ENCODE data around the gene TCEANC. TPM values are rescaled to one million over a fixed set of nuclear protein-coding genes. Genes with fewer than 3 reads are reported as not detected.

Gene TCEANC
- total RNA-seq, 5 donors from 2014 or later (not counting 1 experiment from before 2014, with no cell fraction given), result 8.0 to 12.8 (median 9.5) TPM

GRCh38 chrX:13684361-13684760 lies 31.4 kb downstream of the TCEANC start:
- ChIA-PET POLR2A (no interaction called here), CTCF (no interaction called here)
- no peaks in the 10 kb centered on the region for H3K36me3 ChIP-seq (ENCODE audit: control insufficient read depth in 2 of 2, extremely low read depth in 1 of 2, insufficient read depth in 1 of 2, low read length in 1 of 2)
- H3K4me3 ChIP-seq (ENCODE audit: control insufficient read depth in 1 of 2, extremely low read depth in 1 of 2, low read length in 1 of 2), result no peak overlapping the region
- Mint-ChIP-seq H3K9me3 (no peaks in the 10 kb centered on the region), H3K27me3 (peaks cover 0 to 18% of the 10 kb centered on the region in 2 donors), H3K4me3 (no peak overlapping the region), H3K27ac (no peak overlapping the region), H3K36me3 (peaks cover 3% of the 10 kb centered on the region), H3K4me1 (peaks cover 12 to 34% (median 21%) of the 10 kb centered on the region in 3 donors)
- no peaks in the 10 kb centered on the region for H3K9me3 ChIP-seq
- no CpG with 5 or more reads among the region's 4 CpGs for WGBS (ENCODE audit: insufficient coverage)
- peaks cover 2 to 4% of the 10 kb centered on the region in 2 experiments for H3K4me1 ChIP-seq (ENCODE audit: control insufficient read depth in 1 of 2, extremely low read depth in 1 of 2, insufficient read depth in 2 of 2, low read length in 2 of 2)
- no peak overlapping the region for H3K27ac ChIP-seq (ENCODE audit: low read length)
- no peaks in the 10 kb centered on the region for H3K27me3 ChIP-seq (replicated peaks in 1 of 2; ENCODE audit: control insufficient read depth in 2 of 2, extremely low read depth in 1 of 2, insufficient read depth in 2 of 2, low read length in 1 of 2)
- ATAC-seq (replicated peaks in 1 of 4) (no peak), DNase-seq (no peak)

- H3K4me3 ChIP-seq (ENCODE audit: control insufficient read depth in 1 of 2, extremely low read depth in 1 of 2, low read length in 1 of 2), result no peak overlapping the region
- Mint-ChIP-seq H3K4me1 (peaks cover 20 to 34% (median 30%) of the 10 kb centered on the region in 3 donors), H3K27ac (peak overlapping the region; percentile 60 to 65), H3K27me3 (peaks cover 0 to 15% of the 10 kb centered on the region in 2 donors), H3K36me3 (peaks cover 3% of the 10 kb centered on the region), H3K9me3 (no peaks in the 10 kb centered on the region), H3K4me3 (no peak overlapping the region)
- no peaks in the 10 kb centered on the region for H3K27me3 ChIP-seq (replicated peaks in 1 of 2; ENCODE audit: control insufficient read depth in 2 of 2, extremely low read depth in 1 of 2, insufficient read depth in 2 of 2, low read length in 1 of 2)
- ATAC-seq (replicated peaks in 1 of 4), result no peak
- ChIA-PET CTCF (interaction anchor here in 1 of 2 donors (3.7 kb wide), 1 partner anchor 12 kb away, joined by 17 read pairs; no protein-coding TSS in a partner anchor), POLR2A (interaction anchor here in 1 of 2 donors (0.6 kb wide), 1 partner anchor 565 kb away, joined by 3 read pairs; no protein-coding TSS in a partner anchor)
- H3K4me1 ChIP-seq (ENCODE audit: control insufficient read depth in 1 of 2, extremely low read depth in 1 of 2, insufficient read depth in 2 of 2, low read length in 2 of 2), result peaks cover 2 to 6% of the 10 kb centered on the region in 2 experiments
- no peak for DNase-seq
- H3K9me3 ChIP-seq, result no peaks in the 10 kb centered on the region
- no CpG with 5 or more reads among the region's 3 CpGs for WGBS (ENCODE audit: insufficient coverage)
- H3K27ac ChIP-seq (ENCODE audit: low read length), result no peak overlapping the region
- no peaks in the 10 kb centered on the region for H3K36me3 ChIP-seq (ENCODE audit: control insufficient read depth in 2 of 2, extremely low read depth in 1 of 2, insufficient read depth in 1 of 2, low read length in 1 of 2)
These were observed 32.3 kb downstream of the TCEANC start for GRCh38 chrX:13685126-13685763.

- H3K9me3 Mint-ChIP-seq, result no peaks in the 10 kb centered on the region
- H3K27me3 ChIP-seq (replicated peaks in 1 of 2; ENCODE audit: control insufficient read depth in 2 of 2, extremely low read depth in 1 of 2, insufficient read depth in 2 of 2, low read length in 1 of 2), result no peaks in the 10 kb centered on the region
- DNase-seq, result no peak
- H3K27ac Mint-ChIP-seq, result peak overlapping the region; percentile 76 to 84
- no peak overlapping the region for H3K4me3 Mint-ChIP-seq
- ChIA-PET CTCF (interaction anchor here in 1 of 2 donors (0.5 to 3.7 kb wide), 5 partner anchors 10 to 64 kb away, joined by 3 to 17 read pairs (median 4); partner anchors contain the start of genes OFD1 and TRAPPC2), POLR2A (interaction anchor here in 1 of 2 donors (1.1 kb wide), 2 partner anchors 21 to 56 kb away, joined by 3 to 6 read pairs; no protein-coding TSS in a partner anchor)
- H3K4me1 ChIP-seq (ENCODE audit: control insufficient read depth in 1 of 2, extremely low read depth in 1 of 2, insufficient read depth in 2 of 2, low read length in 2 of 2), result peaks cover 8 to 17% of the 10 kb centered on the region in 2 experiments
- peaks cover 3% of the 10 kb centered on the region for H3K36me3 Mint-ChIP-seq
- peaks cover 27 to 50% (median 45%) of the 10 kb centered on the region in 3 donors for H3K4me1 Mint-ChIP-seq
- no peaks in the 10 kb centered on the region for H3K9me3 ChIP-seq
- peak overlapping the region; percentile 73 for H3K27ac ChIP-seq (ENCODE audit: low read length)
- peaks cover 0 to 13% of the 10 kb centered on the region in 2 donors for H3K27me3 Mint-ChIP-seq
- no CpG with 5 or more reads among the region's 1 CpG for WGBS (ENCODE audit: insufficient coverage)
- no peak overlapping the region for H3K4me3 ChIP-seq (ENCODE audit: control insufficient read depth in 1 of 2, extremely low read depth in 1 of 2, low read length in 1 of 2)
- H3K36me3 ChIP-seq (ENCODE audit: control insufficient read depth in 2 of 2, extremely low read depth in 1 of 2, insufficient read depth in 1 of 2, low read length in 1 of 2), result no peaks in the 10 kb centered on the region
- no peak for ATAC-seq (replicated peaks in 1 of 4)
These were observed 34.3 kb downstream of the TCEANC start for GRCh38 chrX:13687203-13687602.

GRCh38 chrX:13688384-13688957 lies 35.5 kb downstream of the TCEANC start:
- peaks cover 3% of the 10 kb centered on the region for H3K36me3 Mint-ChIP-seq
- H3K27ac Mint-ChIP-seq, result peak overlapping the region; percentile 84 to 89
- peaks cover 39 to 63% (median 57%) of the 10 kb centered on the region in 3 donors for H3K4me1 Mint-ChIP-seq
- DNase-seq, result peak in 2 of 35 experiments; percentile 3 to 31
- peak overlapping the region; percentile 84 to 93 (median 84) for H3K4me3 Mint-ChIP-seq
- no peaks in the 10 kb centered on the region for H3K36me3 ChIP-seq (ENCODE audit: control insufficient read depth in 2 of 2, extremely low read depth in 1 of 2, insufficient read depth in 1 of 2, low read length in 1 of 2)
- peaks cover 8 to 21% of the 10 kb centered on the region in 2 experiments for H3K4me1 ChIP-seq (ENCODE audit: control insufficient read depth in 1 of 2, extremely low read depth in 1 of 2, insufficient read depth in 2 of 2, low read length in 2 of 2)
- H3K4me3 ChIP-seq (ENCODE audit: control insufficient read depth in 1 of 2, extremely low read depth in 1 of 2, low read length in 1 of 2), result peak overlapping the region; percentile 68 to 81
- no peaks in the 10 kb centered on the region for H3K9me3 ChIP-seq
- CTCF ChIA-PET, result interaction anchor here (0.7 to 3.7 kb wide), 9 partner anchors 9 to 344 kb away, joined by 3 to 17 read pairs (median 4); partner anchors contain the start of genes OFD1 (in 1 of the 2) and TRAPPC2 (in 1 of the 2)
- H3K27me3 ChIP-seq (replicated peaks in 1 of 2; ENCODE audit: control insufficient read depth in 2 of 2, extremely low read depth in 1 of 2, insufficient read depth in 2 of 2, low read length in 1 of 2), result no peaks in the 10 kb centered on the region
- ATAC-seq (replicated peaks in 1 of 4), result peak in 3 of 4 experiments; percentile 26 to 36 (median 26)
- WGBS (ENCODE audit: insufficient coverage), result 0% methylated on average over 6 of the region's 13 CpGs
- H3K9me3 Mint-ChIP-seq, result no peaks in the 10 kb centered on the region
- H3K27ac ChIP-seq (ENCODE audit: low read length), result peak overlapping the region; percentile 73
- H3K27me3 Mint-ChIP-seq, result peaks cover 0 to 23% of the 10 kb centered on the region in 2 donors
- POLR2A ChIA-PET, result interaction anchor here (0.5 to 1.2 kb wide), 10 partner anchors 9 to 67 kb away, joined by 3 to 5 read pairs (median 3); no protein-coding TSS in a partner anchor

GRCh38 chrX:13688958-13689740 lies 36.2 kb downstream of the TCEANC start, which contains the start of gene RAB9A:
RAB9A (plus strand) TSS chrX:13689128; CDS start chrX:13708747, 19,619 bp downstream.
- ATAC-seq (replicated peaks in 1 of 4) (peak; percentile 93 to 97 (median 94)), DNase-seq (peak; percentile 51 to 84 (median 70))
- no peaks in the 10 kb centered on the region for H3K9me3 ChIP-seq
- WGBS (ENCODE audit: insufficient coverage), result 0% methylated on average over 17 of the region's 68 CpGs
- peak within 1 kb of the TSS; percentile 73 for H3K27ac ChIP-seq (ENCODE audit: low read length)
- POLR2A ChIA-PET, result interaction anchor here in 1 of 2 donors (0.5 to 1.2 kb wide), 4 partner anchors 9 to 57 kb away, joined by 3 to 10 read pairs (median 4); no protein-coding TSS in a partner anchor
- no peaks in the 10 kb centered on the region for H3K27me3 ChIP-seq (replicated peaks in 1 of 2; ENCODE audit: control insufficient read depth in 2 of 2, extremely low read depth in 1 of 2, insufficient read depth in 2 of 2, low read length in 1 of 2)
- H3K4me3 ChIP-seq (ENCODE audit: control insufficient read depth in 1 of 2, extremely low read depth in 1 of 2, low read length in 1 of 2), result peak within 1 kb of the TSS; percentile 68 to 81
- H3K4me1 Mint-ChIP-seq, result peaks cover 44 to 67% (median 61%) of the 10 kb centered on the region in 3 donors
- peaks cover 8 to 21% of the 10 kb centered on the region in 2 experiments for H3K4me1 ChIP-seq (ENCODE audit: control insufficient read depth in 1 of 2, extremely low read depth in 1 of 2, insufficient read depth in 2 of 2, low read length in 2 of 2)
- peak within 1 kb of the TSS; percentile 84 to 93 (median 84) for H3K4me3 Mint-ChIP-seq
- CTCF ChIA-PET, result interaction anchor here (0.7 to 2.0 kb wide), 6 partner anchors 10 to 343 kb away, joined by 3 to 7 read pairs (median 4); partner anchors contain the start of genes OFD1 (in 1 of the 2) and TRAPPC2 (in 1 of the 2)
- H3K36me3 Mint-ChIP-seq, result peaks cover 3% of the 10 kb centered on the region
- peaks cover 0 to 24% of the 10 kb centered on the region in 2 donors for H3K27me3 Mint-ChIP-seq
- H3K27ac Mint-ChIP-seq, result peak within 1 kb of the TSS; percentile 84 to 89
- no peaks in the 10 kb centered on the region for H3K9me3 Mint-ChIP-seq
- no peaks in the 10 kb centered on the region for H3K36me3 ChIP-seq (ENCODE audit: control insufficient read depth in 2 of 2, extremely low read depth in 1 of 2, insufficient read depth in 1 of 2, low read length in 1 of 2)
